Neural progenitor cell (in vitro differentiated cells): ENCODE results near the gene CLDN22. TPM values are rescaled to one million over a fixed set of nuclear protein-coding genes. Genes with fewer than 3 reads are reported as not detected.

ENCODE experiments used
- DNase-seq: peaks from one replicate; pipeline ENCODE4 v3.0.0-alpha.2; 2016; ENCODE audit warnings: low spot score
- H2AFZ ChIP-seq: fragments of 200-600 bp; sonication (generic); replicated peaks from 2 replicates; pipeline ENCODE4 v1.6.1; 2016; ENCODE audit warnings: antibody characterized with exemption
- H3F3A ChIP-seq: fragments of 200-600 bp; sonication (generic); 2 replicates; pipeline ENCODE4 v1.6.1; 2016; ENCODE audit warnings: antibody characterized with exemption, low read depth
- H3K27ac ChIP-seq: fragments of 200-600 bp; sonication (generic); 2 replicates; pipeline ENCODE4 v1.5.1; 2016; ENCODE audit warnings: mild to moderate bottlenecking
- H3K27me3 ChIP-seq: fragments of 200-600 bp; sonication (generic); 2 replicates; pipeline ENCODE4 v1.6.1; 2016; ENCODE audit warnings: mild to moderate bottlenecking, moderate library complexity
- H3K36me3 ChIP-seq: fragments of 200-600 bp; sonication (generic); 2 replicates; pipeline ENCODE4 v1.5.1; 2016
- H3K4me1 ChIP-seq: fragments of 200-600 bp; sonication (generic); 2 replicates; pipeline ENCODE4 v1.6.1; 2016; ENCODE audit warnings: mixed run types
- H3K4me2 ChIP-seq: fragments of 200-600 bp; sonication (generic); 2 replicates; pipeline ENCODE4 v1.6.1; 2016
- H3K4me3 ChIP-seq: fragments of 200-600 bp; sonication (generic); 2 replicates; pipeline ENCODE4 v1.5.1; 2016
- H3K79me2 ChIP-seq: fragments of 200-600 bp; sonication (generic); 2 replicates; pipeline ENCODE4 v1.6.1; 2016; ENCODE audit warnings: low read depth
- H3K9ac ChIP-seq: fragments of 200-600 bp; sonication (generic); 2 replicates; pipeline ENCODE4 v1.6.1; 2016
- H3K9me3 ChIP-seq: fragments of 200-600 bp; sonication (generic); 2 replicates; pipeline ENCODE4 v1.5.1; 2016; ENCODE audit warnings: low read depth
- H4K20me1 ChIP-seq: fragments of 200-600 bp; sonication (generic); 2 replicates; pipeline ENCODE4 v1.6.1; 2016; ENCODE audit warnings: low read depth
- H3K27ac Mint-ChIP-seq: 3 replicates; pipeline ENCODE4 v1.8.0; 2021; ENCODE audit warnings: mixed read lengths
- H3K27me3 Mint-ChIP-seq: 2 replicates; pipeline ENCODE4 v1.8.0; 2022; ENCODE audit warnings: low read depth, mild to moderate bottlenecking, inconsistent platforms, moderate library complexity, mixed read lengths; ENCODE audit not compliant: insufficient read depth
- H3K36me3 Mint-ChIP-seq: 3 replicates; pipeline ENCODE4 v1.8.0; 2021; ENCODE audit warnings: mixed read lengths
- H3K4me1 Mint-ChIP-seq: 3 replicates; pipeline ENCODE4 v1.8.0; 2021; ENCODE audit warnings: mixed read lengths
- H3K4me3 Mint-ChIP-seq: 3 replicates; pipeline ENCODE4 v1.8.0; 2021; ENCODE audit warnings: mild to moderate bottlenecking, moderate library complexity, mixed read lengths
- H3K9me3 Mint-ChIP-seq: 3 replicates; pipeline ENCODE4 v1.8.0; 2020; ENCODE audit warnings: mixed read lengths
- EZH2 ChIP-seq: fragments of 200-600 bp; sonication (generic); IDR thresholded peaks from 2 replicates; pipeline ENCODE4 v1.6.1; 2017; ENCODE audit warnings: antibody characterized with exemption, mild to moderate bottlenecking, moderate library complexity
- EZH2phosphoT487 ChIP-seq: fragments of 200-600 bp; sonication (generic); IDR thresholded peaks from 2 replicates; pipeline ENCODE4 v1.6.1; 2017; ENCODE audit warnings: antibody characterized with exemption
- total RNA-seq: library from RNA; depleted of rRNA; stranded (reverse); fragments of >200 nt; gene quantifications from 2 replicates; pipeline ENCODE4 v1.2.3, GENCODE V29; 2015; ENCODE audit warnings: low replicate concordance
- TF ChIP-seq, protein P1 (sequence below): fragments of 200-600 bp; sonication (generic); IDR thresholded peaks from 2 replicates; pipeline ENCODE4 v1.5.1; 2017; ENCODE audit warnings: antibody characterized with exemption, mild to moderate bottlenecking

Gene CLDN22
- total RNA-seq, 1 donor from 2014 or later: not detected

DNA sequence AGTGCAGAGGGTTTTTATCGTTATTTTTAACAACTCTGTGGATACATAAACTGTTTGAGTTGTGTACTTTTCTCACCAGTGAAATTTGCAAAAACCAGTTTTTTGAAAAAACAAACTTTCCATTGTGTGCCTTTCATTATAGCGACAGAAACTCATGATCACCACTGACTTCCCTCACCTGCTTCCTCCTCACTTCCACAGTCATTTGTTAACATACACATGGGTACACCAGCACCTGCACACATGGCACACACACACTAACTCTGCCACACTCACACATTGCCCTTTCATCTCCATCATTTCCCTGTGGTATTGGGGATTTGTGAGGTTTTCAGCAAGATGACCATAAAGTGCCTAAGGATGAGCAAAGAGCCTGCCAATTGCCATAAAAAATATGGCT lies 20.6 kb downstream of the CLDN22 start:
- no peaks in the 10 kb centered on the region for H3K27me3 ChIP-seq
- H3K4me1 ChIP-seq: peaks cover 5% of the 10 kb centered on the region
- H2AFZ ChIP-seq: no peak overlapping the region
- H3K36me3 ChIP-seq: no peaks in the 10 kb centered on the region
- H3K9ac ChIP-seq: no peak overlapping the region
- peak overlapping the region; percentile 5 for H3K27ac Mint-ChIP-seq
- no peak overlapping the region for H3K27ac ChIP-seq
- no peaks in the 10 kb centered on the region for H3K9me3 ChIP-seq
- peaks cover 22% of the 10 kb centered on the region for H3K36me3 Mint-ChIP-seq
- no peak overlapping the region for H3K4me3 ChIP-seq
- H3K4me2 ChIP-seq: no peak overlapping the region
- TF ChIP-seq EZH2phosphoT487 (no peak), EZH2 (no peak)
- TF ChIP-seq, protein P1, sequence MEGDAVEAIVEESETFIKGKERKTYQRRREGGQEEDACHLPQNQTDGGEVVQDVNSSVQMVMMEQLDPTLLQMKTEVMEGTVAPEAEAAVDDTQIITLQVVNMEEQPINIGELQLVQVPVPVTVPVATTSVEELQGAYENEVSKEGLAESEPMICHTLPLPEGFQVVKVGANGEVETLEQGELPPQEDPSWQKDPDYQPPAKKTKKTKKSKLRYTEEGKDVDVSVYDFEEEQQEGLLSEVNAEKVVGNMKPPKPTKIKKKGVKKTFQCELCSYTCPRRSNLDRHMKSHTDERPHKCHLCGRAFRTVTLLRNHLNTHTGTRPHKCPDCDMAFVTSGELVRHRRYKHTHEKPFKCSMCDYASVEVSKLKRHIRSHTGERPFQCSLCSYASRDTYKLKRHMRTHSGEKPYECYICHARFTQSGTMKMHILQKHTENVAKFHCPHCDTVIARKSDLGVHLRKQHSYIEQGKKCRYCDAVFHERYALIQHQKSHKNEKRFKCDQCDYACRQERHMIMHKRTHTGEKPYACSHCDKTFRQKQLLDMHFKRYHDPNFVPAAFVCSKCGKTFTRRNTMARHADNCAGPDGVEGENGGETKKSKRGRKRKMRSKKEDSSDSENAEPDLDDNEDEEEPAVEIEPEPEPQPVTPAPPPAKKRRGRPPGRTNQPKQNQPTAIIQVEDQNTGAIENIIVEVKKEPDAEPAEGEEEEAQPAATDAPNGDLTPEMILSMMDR: no peak
- peaks cover 4% of the 10 kb centered on the region for H3F3A ChIP-seq
- H4K20me1 ChIP-seq: no peaks in the 10 kb centered on the region
- H3K4me3 Mint-ChIP-seq: no peak overlapping the region
- no peaks in the 10 kb centered on the region for H3K27me3 Mint-ChIP-seq
- peaks cover 4% of the 10 kb centered on the region for H3K4me1 Mint-ChIP-seq
- DNase-seq: no peak
- H3K9me3 Mint-ChIP-seq: no peaks in the 10 kb centered on the region
- H3K79me2 ChIP-seq: no peaks in the 10 kb centered on the region

GRCh38 chr4:183297675-183298074 lies 22.4 kb downstream of the CLDN22 start:
- DNase-seq: no peak
- Histone ChIP-seq H3F3A (peaks cover 4% of the 10 kb centered on the region), H3K4me1 (peaks cover 5% of the 10 kb centered on the region), H3K9ac (no peak overlapping the region), H3K4me2 (no peak overlapping the region), H3K9me3 (no peaks in the 10 kb centered on the region), H3K27ac (no peak overlapping the region), H3K36me3 (peaks cover 4% of the 10 kb centered on the region), H4K20me1 (no peaks in the 10 kb centered on the region), H3K4me3 (no peak overlapping the region), H3K79me2 (no peaks in the 10 kb centered on the region), H2AFZ (no peak overlapping the region), H3K27me3 (no peaks in the 10 kb centered on the region)
- no peaks in the 10 kb centered on the region for H3K27me3 Mint-ChIP-seq
- H3K9me3 Mint-ChIP-seq: no peaks in the 10 kb centered on the region
- H3K4me1 Mint-ChIP-seq: peaks cover 4% of the 10 kb centered on the region
- TF ChIP-seq EZH2 (no peak), EZH2phosphoT487 (no peak)
- TF ChIP-seq, protein P1: no peak
- no peak overlapping the region for H3K27ac Mint-ChIP-seq
- no peak overlapping the region for H3K4me3 Mint-ChIP-seq
- peaks cover 13% of the 10 kb centered on the region for H3K36me3 Mint-ChIP-seq

GRCh38 chr4:183295711-183296110 lies 24.4 kb downstream of the CLDN22 start:
- H3F3A ChIP-seq: peaks cover 4% of the 10 kb centered on the region
- H3K9me3 Mint-ChIP-seq: no peaks in the 10 kb centered on the region
- no peaks in the 10 kb centered on the region for H4K20me1 ChIP-seq
- H3K36me3 Mint-ChIP-seq: peaks cover 18% of the 10 kb centered on the region
- H3K27ac ChIP-seq: no peak overlapping the region
- H2AFZ ChIP-seq: no peak overlapping the region
- H3K36me3 ChIP-seq: peaks cover 4% of the 10 kb centered on the region
- no peaks in the 10 kb centered on the region for H3K27me3 ChIP-seq
- H3K27ac Mint-ChIP-seq: no peak overlapping the region
- peaks cover 7% of the 10 kb centered on the region for H3K4me1 Mint-ChIP-seq
- H3K27me3 Mint-ChIP-seq: no peaks in the 10 kb centered on the region
- peaks cover 5% of the 10 kb centered on the region for H3K4me1 ChIP-seq
- no peak overlapping the region for H3K9ac ChIP-seq
- no peaks in the 10 kb centered on the region for H3K9me3 ChIP-seq
- H3K4me2 ChIP-seq: no peak overlapping the region
- no peak overlapping the region for H3K4me3 Mint-ChIP-seq
- H3K79me2 ChIP-seq: no peaks in the 10 kb centered on the region
- H3K4me3 ChIP-seq: no peak overlapping the region
- DNase-seq: no peak
- TF ChIP-seq EZH2: no peak
- no peak for TF ChIP-seq EZH2phosphoT487
- TF ChIP-seq, protein P1: no peak
